NOMO-1 (cell line): ENCODE data around the gene CHRDL2.

Experiments used
- DNase-seq, 2 experiments: peaks; one replicate each; lab custom pipeline; 2025; ENCODE audit not compliant: unreplicated experiment in 2 of 2; lab: John Stamatoyannopoulos, UW

Gene CHRDL2

GRCh38 chr11:74749127-74749964 is 18.1 kb upstream of the CHRDL2 start:
- peak; percentile 51 to 65 for DNase-seq

- DNase-seq: peak; percentile 94
These were observed 17.2 kb upstream of the CHRDL2 start, which contains the start of gene RNF169 for GRCh38 chr11:74748211-74749126. Gene RNF169, plus strand, starts transcription at chr11:74748849. Its CDS starts 32 bp downstream, at chr11:74748881.

DNA sequence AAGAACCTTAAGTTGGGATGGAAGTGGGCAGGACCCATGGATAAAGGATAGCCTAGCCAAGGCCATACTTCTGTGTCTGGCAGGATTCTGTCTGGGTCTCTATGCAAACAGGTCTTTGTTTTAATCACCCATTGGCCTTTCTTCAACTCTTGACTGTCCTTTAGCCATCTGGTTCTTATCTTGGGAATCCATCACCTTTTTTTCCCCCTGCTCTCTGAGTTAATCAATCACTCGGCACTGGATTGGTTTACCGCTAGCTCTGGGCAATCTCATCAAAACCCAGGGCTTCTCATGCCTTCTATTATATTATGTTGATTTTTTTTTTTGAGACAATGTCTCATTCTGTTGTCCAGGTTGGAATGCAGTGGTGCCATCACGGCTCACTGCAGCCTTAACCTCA is 15.6 kb upstream of the CHRDL2 start:
- DNase-seq: no peak

GRCh38 chr11:74744277-74744676 is 13.1 kb upstream of the CHRDL2 start:
- DNase-seq: no peak

GRCh38 chr11:74743640-74744039 is 12.4 kb upstream of the CHRDL2 start:
- no peak for DNase-seq

DNA sequence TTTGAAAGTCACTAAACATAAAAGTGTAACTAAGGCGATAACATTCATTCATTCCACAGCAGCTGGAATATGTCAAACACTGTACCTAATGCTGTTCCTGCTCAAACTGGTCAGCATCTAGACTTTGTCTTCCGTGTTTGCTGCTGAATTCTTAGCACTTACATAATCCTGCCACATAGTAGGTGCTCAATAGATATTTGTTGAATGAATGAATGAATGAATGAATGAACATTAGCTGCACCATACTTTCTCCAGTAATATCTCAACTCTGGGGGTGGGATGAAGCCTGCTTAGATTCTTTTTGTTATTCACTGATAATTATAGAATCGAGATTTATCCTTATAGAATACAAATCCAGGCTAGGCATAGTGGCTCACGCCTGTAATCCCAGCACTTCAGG is 10.8 kb upstream of the CHRDL2 start:
- no peak for DNase-seq

DNA sequence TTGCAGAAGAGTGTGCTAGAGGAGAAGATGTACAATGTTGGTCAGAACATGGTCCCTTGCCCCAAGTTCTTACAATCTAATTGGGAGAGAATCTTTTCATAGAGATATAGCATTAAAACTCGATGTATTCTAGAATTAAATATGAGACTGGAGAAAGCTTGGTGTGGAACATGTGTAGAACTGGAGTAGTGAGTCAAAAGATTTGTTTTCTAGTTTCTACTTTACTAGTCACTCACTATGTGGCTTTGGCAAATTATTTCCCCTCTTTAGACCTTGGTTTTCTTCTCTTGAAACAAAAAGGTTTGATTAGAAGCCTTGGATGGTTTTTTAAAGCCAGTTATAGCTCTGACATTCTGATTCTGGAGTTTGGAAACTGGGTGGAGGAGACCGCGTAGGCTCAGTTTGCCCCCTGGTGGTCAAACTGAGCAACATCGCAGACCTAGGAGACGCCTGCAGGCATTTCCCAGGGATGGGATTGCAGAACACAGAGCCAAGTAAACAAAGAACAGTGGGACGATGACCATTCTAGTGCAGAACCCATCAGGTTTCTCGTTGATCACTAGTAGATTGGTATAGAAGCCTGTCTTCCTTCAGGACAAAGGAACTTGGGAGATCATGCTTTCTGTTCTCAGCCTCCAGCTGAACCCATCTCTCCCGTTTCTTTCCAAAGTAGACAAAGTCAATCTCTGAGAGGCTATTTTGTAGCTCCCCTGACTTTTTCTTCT is 8.5 kb upstream of the CHRDL2 start:
- peak; percentile 20 to 34 for DNase-seq

DNA sequence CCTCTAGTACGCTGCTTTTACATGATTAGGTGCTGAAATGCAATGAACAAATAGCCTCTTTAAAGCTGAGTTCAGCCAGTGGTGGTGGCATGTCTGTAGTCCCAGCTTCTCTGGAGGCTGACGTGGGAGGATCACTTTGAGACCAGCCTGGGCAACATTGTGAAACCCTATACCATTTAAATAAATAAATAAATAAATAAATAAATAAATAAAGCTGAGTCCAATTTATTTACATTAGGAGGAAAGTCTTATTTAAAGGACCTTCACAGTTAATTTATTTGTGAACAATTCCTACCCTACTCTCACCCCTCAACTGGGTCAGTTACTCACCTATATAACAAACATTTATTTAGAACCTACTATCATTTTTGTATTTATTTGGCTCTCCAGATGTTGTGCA is 4.8 kb upstream of the CHRDL2 start:
- no peak for DNase-seq

- DNase-seq: no peak
These were observed 4.2 kb upstream of the CHRDL2 start for GRCh38 chr11:74735365-74735928.

DNA sequence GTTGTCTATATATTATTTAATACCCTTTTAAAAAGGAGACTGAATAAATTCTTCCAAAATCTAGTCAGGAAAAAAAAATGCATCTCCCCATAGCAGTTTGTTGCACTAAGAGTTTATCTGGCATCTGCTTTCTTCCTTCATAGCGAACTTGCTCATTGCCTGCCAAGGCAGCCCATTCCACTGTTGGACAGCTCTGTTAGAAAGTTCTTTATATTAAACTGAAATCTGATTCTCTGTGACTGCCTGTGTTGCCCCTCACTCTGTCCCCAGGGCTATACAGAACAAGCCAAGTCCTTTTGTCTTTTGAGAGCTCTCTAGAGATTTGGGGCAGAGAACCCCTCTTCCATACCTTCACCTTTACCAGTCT is 3.3 kb upstream of the CHRDL2 start:
- no peak for DNase-seq

- DNase-seq: no peak
These were observed 510 bp downstream of the CHRDL2 start for GRCh38 chr11:74730571-74731260.

- no peak for DNase-seq
These were observed 1.8 kb downstream of the CHRDL2 start for GRCh38 chr11:74729397-74729796.

GRCh38 chr11:74726547-74727182 is 4.6 kb downstream of the CHRDL2 start:
- DNase-seq: peak; percentile 22 to 33

GRCh38 chr11:74725701-74726100 is 5.5 kb downstream of the CHRDL2 start:
- DNase-seq: no peak

GRCh38 chr11:74723511-74723910 is 7.7 kb downstream of the CHRDL2 start:
- no peak for DNase-seq

GRCh38 chr11:74721479-74721835 is 9.8 kb downstream of the CHRDL2 start:
- DNase-seq: no peak

- no peak for DNase-seq
These were observed 10.4 kb downstream of the CHRDL2 start for GRCh38 chr11:74720596-74721478.

- no peak for DNase-seq
These were observed 12.2 kb downstream of the CHRDL2 start for GRCh38 chr11:74719011-74719410.
